ENCODE data around the gene CCT5. TPM values are rescaled to one million over a fixed set of nuclear protein-coding genes. Genes with fewer than 3 reads are reported as not detected.

The CCT5 gene
- total RNA-seq, 1 experiment from 2014 or later: 532 TPM

DNA sequence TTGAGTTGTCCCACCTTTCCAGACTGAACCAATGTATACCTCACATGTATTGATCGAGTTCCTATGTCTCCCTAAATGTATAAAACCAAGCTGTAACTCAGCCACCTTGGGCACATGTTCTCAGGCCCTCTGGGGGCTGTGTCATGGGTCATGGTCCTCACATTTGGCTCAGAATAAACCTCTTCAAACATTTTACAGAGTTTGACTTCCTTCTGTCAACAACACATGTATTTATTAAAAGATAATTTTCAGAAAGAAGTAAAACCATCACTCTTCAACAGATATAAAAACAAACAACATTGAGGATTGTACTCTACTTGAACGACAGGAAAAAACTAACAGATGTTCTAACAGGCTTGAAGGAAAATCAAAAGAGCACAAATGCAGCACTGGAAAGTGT is 53.1 kb downstream of the CCT5 start:
- Histone ChIP-seq H3K23ac (ENCODE audit: insufficient read length, low read depth, low read length) (no peak overlapping the region), H4K5ac (ENCODE audit: insufficient read length, low read depth, low read length) (no peak overlapping the region), H2AK5ac (ENCODE audit: insufficient read length, low read length) (no peak overlapping the region), H3K4ac (ENCODE audit: low read depth, low read length) (no peak overlapping the region), H4K91ac (ENCODE audit: insufficient read length, low read depth, low read length) (no peak overlapping the region), H3K79me2 (ENCODE audit: insufficient read depth, low read length) (no peaks in the 10 kb centered on the region; the same call in 1 of the 2 replicates), H4K20me1 (ENCODE audit: control insufficient read depth, insufficient read depth, insufficient read length) (no peaks in the 10 kb centered on the region), H3K4me2 (ENCODE audit: insufficient read depth, insufficient read length, low read length) (no peak overlapping the region), H3K9ac (ENCODE audit: extremely low read depth, insufficient read length, low read length) (no peak overlapping the region), H3K79me1 (ENCODE audit: insufficient read depth, low read depth, low read length, poor library complexity, severe bottlenecking) (no peaks in the 10 kb centered on the region), H3K23me2 (ENCODE audit: insufficient read length, low read depth, low read length, poor library complexity, severe bottlenecking) (peaks cover 13% of the 10 kb centered on the region), H3T11ph (ENCODE audit: low read length) (no peak overlapping the region), H3K18ac (ENCODE audit: insufficient read length, low read depth, low read length) (no peak overlapping the region), H3K27me3 (ENCODE audit: insufficient read depth, low read length) (no peaks in the 10 kb centered on the region), H4K8ac (replicated peaks; ENCODE audit: insufficient read length, low read depth, low read length) (no peak overlapping the region), H3K27ac (ENCODE audit: insufficient read length, low read depth, low read length) (no peak overlapping the region), H2BK15ac (ENCODE audit: low read depth, low read length) (no peak overlapping the region), H2BK5ac (ENCODE audit: insufficient read length, low read length) (no peak overlapping the region), H3K9me3 (ENCODE audit: control insufficient read depth, low read depth, low read length) (no peaks in the 10 kb centered on the region), H3K14ac (ENCODE audit: insufficient read depth, low read length) (no peak overlapping the region), H3K4me1 (ENCODE audit: insufficient read depth, low read length) (peaks cover 3% of the 10 kb centered on the region; the same call in 1 of the 2 replicates), H2BK120ac (ENCODE audit: low read depth, low read length, poor library complexity, severe bottlenecking) (no peak overlapping the region), H2BK12ac (ENCODE audit: insufficient read length, low read depth, low read length) (no peak overlapping the region), H2AFZ (ENCODE audit: low read length) (no peak overlapping the region), H2BK20ac (ENCODE audit: low read depth, low read length, poor library complexity, severe bottlenecking) (no peak overlapping the region), H3K56ac (ENCODE audit: insufficient read length, low read depth, low read length) (no peak overlapping the region)
- TF ChIP-seq, protein P1, sequence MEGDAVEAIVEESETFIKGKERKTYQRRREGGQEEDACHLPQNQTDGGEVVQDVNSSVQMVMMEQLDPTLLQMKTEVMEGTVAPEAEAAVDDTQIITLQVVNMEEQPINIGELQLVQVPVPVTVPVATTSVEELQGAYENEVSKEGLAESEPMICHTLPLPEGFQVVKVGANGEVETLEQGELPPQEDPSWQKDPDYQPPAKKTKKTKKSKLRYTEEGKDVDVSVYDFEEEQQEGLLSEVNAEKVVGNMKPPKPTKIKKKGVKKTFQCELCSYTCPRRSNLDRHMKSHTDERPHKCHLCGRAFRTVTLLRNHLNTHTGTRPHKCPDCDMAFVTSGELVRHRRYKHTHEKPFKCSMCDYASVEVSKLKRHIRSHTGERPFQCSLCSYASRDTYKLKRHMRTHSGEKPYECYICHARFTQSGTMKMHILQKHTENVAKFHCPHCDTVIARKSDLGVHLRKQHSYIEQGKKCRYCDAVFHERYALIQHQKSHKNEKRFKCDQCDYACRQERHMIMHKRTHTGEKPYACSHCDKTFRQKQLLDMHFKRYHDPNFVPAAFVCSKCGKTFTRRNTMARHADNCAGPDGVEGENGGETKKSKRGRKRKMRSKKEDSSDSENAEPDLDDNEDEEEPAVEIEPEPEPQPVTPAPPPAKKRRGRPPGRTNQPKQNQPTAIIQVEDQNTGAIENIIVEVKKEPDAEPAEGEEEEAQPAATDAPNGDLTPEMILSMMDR (conservative IDR thresholded peaks at IDR 0.05): no peak
- DNase-seq: no peak
- Mint-ChIP-seq H3K4me1 (peaks cover 14 to 26% of the 10 kb centered on the region in 2 experiments), H3K9me3 (peaks cover 3 to 6% of the 10 kb centered on the region in 2 experiments; a peak in 4 of 5 replicates), H3K27me3 (ENCODE audit: low read depth) (peaks cover 20% of the 10 kb centered on the region), H3K27ac (no peak overlapping the region), H3K4me3 (no peak overlapping the region), H3K36me3 (ENCODE audit: insufficient read depth in 1 of 3, low read depth in 3 of 3) (peaks cover 8 to 20% (median 16%) of the 10 kb centered on the region in 3 experiments)
- WGBS (ENCODE audit: extremely low coverage, insufficient read length, low lambda C conversion rate): no CpG with 5 or more reads among the region's 2 CpGs

All from H9 (cell line).